SK-N-SH treated with all-trans-retinoic acid at 6 μM for 48 hours (cell line): ENCODE results near the gene LLGL2.
A peak's percentile ranks its signal among the peaks of the same experiment; 100 is the strongest.

Experiments used
- ATAC-seq: fragments of 200-7000 bp; cut with Tn5 transposase; 3 replicates; pipeline ENCODE4 v1.9.1; 2020; ENCODE audit warnings: mild to moderate bottlenecking, moderate library complexity
- ARNTL ChIP-seq: fragments of 450-650 bp; formaldehyde crosslinking; IDR thresholded peaks from 2 replicates; pipeline ENCODE4 v1.5.0; 2020; ENCODE audit warnings: low read depth, mild to moderate bottlenecking, moderate library complexity, borderline replicate concordance
- BACH2 ChIP-seq: fragments of 250-450 bp; sonication (Bioruptor Pico); IDR thresholded peaks from 2 replicates; pipeline ENCODE4 v1.9.0; 2021; ENCODE audit warnings: mild to moderate bottlenecking, borderline replicate concordance
- CREB5 ChIP-seq: fragments of 250-450 bp; sonication (Bioruptor Pico); IDR thresholded peaks from 2 replicates; pipeline ENCODE4 v1.5.1; 2020; ENCODE audit warnings: low read depth, mild to moderate bottlenecking, moderate library complexity
- CSDC2 ChIP-seq: fragments of 250-450 bp; sonication (Bioruptor Pico); IDR thresholded peaks from 2 replicates; pipeline ENCODE4 v1.5.0; 2020; ENCODE audit warnings: mild to moderate bottlenecking, moderate library complexity
- ESRRG ChIP-seq: fragments of 250-450 bp; sonication (Bioruptor Pico); IDR thresholded peaks from 2 replicates; pipeline ENCODE4 v1.6.1; 2021; ENCODE audit warnings: mild to moderate bottlenecking
- GLIS3 ChIP-seq: fragments of 250-450 bp; sonication (Bioruptor Pico); IDR thresholded peaks from 2 replicates; pipeline ENCODE4 v1.5.0; 2020; ENCODE audit warnings: mild to moderate bottlenecking, moderate library complexity
- ISL1 ChIP-seq: fragments of 250-450 bp; sonication (Bioruptor Pico); IDR thresholded peaks from 2 replicates; pipeline ENCODE4 v2.1.2; 2022; ENCODE audit warnings: mild to moderate bottlenecking, moderate library complexity
- OSR1 ChIP-seq: fragments of 250-450 bp; sonication (Bioruptor Pico); IDR thresholded peaks from 2 replicates; pipeline ENCODE4 v1.8.0; 2022; ENCODE audit warnings: moderate library complexity, mild to moderate bottlenecking, inconsistent platforms
- POU6F1 ChIP-seq: fragments of 250-450 bp; sonication (Bioruptor Pico); IDR thresholded peaks from 2 replicates; pipeline ENCODE4 v1.8.0; 2021; ENCODE audit warnings: low read depth, mild to moderate bottlenecking, moderate library complexity, borderline replicate concordance
- PPARA ChIP-seq: fragments of 250-450 bp; sonication (Bioruptor Pico); IDR thresholded peaks from 2 replicates; pipeline ENCODE4 v1.5.0; 2020; ENCODE audit warnings: mild to moderate bottlenecking, borderline replicate concordance
- RARB ChIP-seq: fragments of 250-450 bp; sonication (Bioruptor Pico); IDR thresholded peaks from 2 replicates; pipeline ENCODE4 v1.8.0; 2021; ENCODE audit warnings: mild to moderate bottlenecking, moderate library complexity
- SNAI2 ChIP-seq: fragments of 250-450 bp; sonication (Bioruptor Pico); IDR thresholded peaks from 2 replicates; pipeline ENCODE4 v1.5.0; 2020; ENCODE audit warnings: mild to moderate bottlenecking, moderate library complexity
- TCF4 ChIP-seq: fragments of 250-450 bp; sonication (Bioruptor Pico); IDR thresholded peaks from 2 replicates; pipeline ENCODE4 v1.8.0; 2021; ENCODE audit warnings: mild to moderate bottlenecking, moderate library complexity, borderline replicate concordance
- ZC3H10 ChIP-seq: fragments of 250-450 bp; sonication (Bioruptor Pico); IDR thresholded peaks from 2 replicates; pipeline ENCODE4 v1.5.1; 2021; ENCODE audit warnings: mild to moderate bottlenecking, moderate library complexity
- ZFP3 ChIP-seq: fragments of 250-450 bp; sonication (Bioruptor Pico); IDR thresholded peaks from 2 replicates; pipeline ENCODE4 v1.5.0; 2020; ENCODE audit warnings: mild to moderate bottlenecking, moderate library complexity
- ZFP30 ChIP-seq: fragments of 450-650 bp; formaldehyde crosslinking; IDR thresholded peaks from 2 replicates; pipeline ENCODE4 v1.5.0; 2022; ENCODE audit warnings: mild to moderate bottlenecking, moderate library complexity
- ZNF565 ChIP-seq: fragments of 450-650 bp; formaldehyde crosslinking; conservative IDR thresholded peaks from 2 replicates; pipeline ENCODE4 v1.5.0; 2020; ENCODE audit warnings: low read depth, mild to moderate bottlenecking, moderate library complexity
- ZNF70 ChIP-seq: fragments of 450-650 bp; formaldehyde crosslinking; IDR thresholded peaks from 2 replicates; pipeline ENCODE4 v1.5.0; 2020; ENCODE audit warnings: mild to moderate bottlenecking, moderate library complexity
- ZNF8 ChIP-seq: fragments of 450-650 bp; formaldehyde crosslinking; IDR thresholded peaks from 2 replicates; pipeline ENCODE4 v1.5.0; 2020; ENCODE audit warnings: mild to moderate bottlenecking, moderate library complexity
- TF ChIP-seq, protein P1 (sequence below): fragments of 250-450 bp; sonication (Bioruptor Pico); IDR thresholded peaks from 2 replicates; pipeline ENCODE4 v1.8.0; 2020; ENCODE audit warnings: mild to moderate bottlenecking, moderate library complexity, borderline replicate concordance

Gene LLGL2

GRCh38 chr17:75506134-75506533 is 19.4 kb upstream of the LLGL2 start (continued):
- TF ChIP-seq CREB5 (CRISPR knock-in tag) (no peak), TCF4 (CRISPR knock-in tag) (no peak), ZFP3 (CRISPR knock-in tag) (no peak), ZFP30 (CRISPR knock-in tag) (no peak)

DNA sequence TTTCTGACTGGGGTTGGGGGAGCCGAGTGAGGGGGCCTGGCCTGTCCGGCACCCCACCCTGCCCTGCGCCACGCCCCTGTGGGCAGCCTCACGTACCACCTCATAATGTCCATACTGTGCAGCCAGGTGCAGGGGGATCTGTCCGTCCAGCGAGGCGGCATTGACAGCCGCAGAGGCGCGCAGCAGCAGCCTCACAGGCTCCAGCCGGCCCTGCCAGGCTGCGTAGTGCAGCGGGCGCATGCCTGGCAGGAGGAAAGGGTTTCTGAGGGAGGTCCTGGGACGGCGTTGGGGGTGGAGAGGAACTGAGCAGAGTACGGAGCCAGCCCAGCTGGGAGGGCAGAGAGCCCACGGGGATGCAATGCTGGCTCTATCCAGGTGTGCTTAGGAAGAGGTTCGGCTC is 18.6 kb upstream of the LLGL2 start:
- no peak for ATAC-seq
- TF ChIP-seq PPARA (CRISPR knock-in tag) (no peak), SNAI2 (CRISPR knock-in tag) (no peak), ZFP30 (CRISPR knock-in tag) (no peak), ZC3H10 (CRISPR knock-in tag) (no peak), ZFP3 (CRISPR knock-in tag) (no peak), ZNF565 (CRISPR knock-in tag) (no peak), ZNF70 (no peak), ESRRG (CRISPR knock-in tag) (no peak), POU6F1 (CRISPR knock-in tag) (no peak), ISL1 (no peak), TCF4 (CRISPR knock-in tag) (no peak), CREB5 (CRISPR knock-in tag) (no peak), GLIS3 (CRISPR knock-in tag) (no peak), OSR1 (CRISPR knock-in tag) (no peak), RARB (CRISPR knock-in tag) (no peak)
- TF ChIP-seq, protein P1, sequence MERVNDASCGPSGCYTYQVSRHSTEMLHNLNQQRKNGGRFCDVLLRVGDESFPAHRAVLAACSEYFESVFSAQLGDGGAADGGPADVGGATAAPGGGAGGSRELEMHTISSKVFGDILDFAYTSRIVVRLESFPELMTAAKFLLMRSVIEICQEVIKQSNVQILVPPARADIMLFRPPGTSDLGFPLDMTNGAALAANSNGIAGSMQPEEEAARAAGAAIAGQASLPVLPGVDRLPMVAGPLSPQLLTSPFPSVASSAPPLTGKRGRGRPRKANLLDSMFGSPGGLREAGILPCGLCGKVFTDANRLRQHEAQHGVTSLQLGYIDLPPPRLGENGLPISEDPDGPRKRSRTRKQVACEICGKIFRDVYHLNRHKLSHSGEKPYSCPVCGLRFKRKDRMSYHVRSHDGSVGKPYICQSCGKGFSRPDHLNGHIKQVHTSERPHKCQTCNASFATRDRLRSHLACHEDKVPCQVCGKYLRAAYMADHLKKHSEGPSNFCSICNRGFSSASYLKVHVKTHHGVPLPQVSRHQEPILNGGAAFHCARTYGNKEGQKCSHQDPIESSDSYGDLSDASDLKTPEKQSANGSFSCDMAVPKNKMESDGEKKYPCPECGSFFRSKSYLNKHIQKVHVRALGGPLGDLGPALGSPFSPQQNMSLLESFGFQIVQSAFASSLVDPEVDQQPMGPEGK (CRISPR knock-in tag), result no peak

DNA sequence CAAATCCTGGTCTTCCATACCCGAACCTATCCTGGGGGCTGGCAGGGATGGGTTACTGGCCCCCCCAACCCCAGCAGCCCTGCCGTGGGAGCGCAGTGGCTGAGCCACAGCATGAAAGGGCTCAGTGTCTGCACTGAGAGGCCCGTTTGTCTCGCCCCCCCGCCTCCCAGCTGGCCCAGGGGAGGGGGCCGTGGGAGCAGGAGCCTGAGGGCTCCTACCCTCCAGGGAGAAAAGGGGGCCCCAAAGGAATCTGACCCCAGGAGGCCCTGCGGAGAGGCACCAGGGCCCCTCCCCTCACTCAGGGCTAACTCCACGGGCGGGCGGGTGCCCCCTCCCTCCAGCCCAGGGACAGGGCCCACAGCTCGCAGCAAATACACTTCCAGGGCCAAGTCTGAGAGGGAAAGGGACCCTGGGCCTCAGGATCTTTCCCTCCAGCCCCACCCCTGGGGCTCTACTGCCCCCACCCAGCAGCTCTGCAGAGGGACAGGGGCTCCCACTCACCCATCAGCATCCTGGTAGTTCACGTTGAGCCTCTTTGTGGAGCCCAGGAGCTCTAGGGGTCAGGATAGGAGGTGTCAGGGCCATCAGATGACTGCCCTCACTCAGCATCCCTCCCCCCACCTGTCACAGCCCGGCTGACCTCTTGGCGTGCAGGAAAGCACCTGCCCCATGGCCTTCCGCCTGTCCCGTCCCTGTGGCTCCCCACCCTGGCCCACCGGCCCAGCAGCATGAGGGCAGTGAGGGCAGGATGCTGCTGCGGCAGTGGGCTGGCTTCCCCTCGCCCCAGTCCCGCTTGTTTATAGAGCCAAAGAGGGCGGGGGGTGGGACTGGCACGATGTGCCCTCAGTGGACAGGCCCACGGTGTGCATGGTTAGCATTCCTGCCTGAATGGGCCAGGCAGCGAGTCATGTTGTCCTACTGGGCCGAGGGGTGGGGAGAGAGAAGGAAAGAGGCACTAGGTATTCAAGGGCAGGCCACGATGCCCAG is 17.5 kb upstream of the LLGL2 start:
- no peak for TF ChIP-seq ZNF8
- no peak for TF ChIP-seq ZNF70
- no peak for TF ChIP-seq TCF4 (CRISPR knock-in tag)
- ATAC-seq, result peak; percentile 2; the same call in 1 of the 3 replicates

DNA sequence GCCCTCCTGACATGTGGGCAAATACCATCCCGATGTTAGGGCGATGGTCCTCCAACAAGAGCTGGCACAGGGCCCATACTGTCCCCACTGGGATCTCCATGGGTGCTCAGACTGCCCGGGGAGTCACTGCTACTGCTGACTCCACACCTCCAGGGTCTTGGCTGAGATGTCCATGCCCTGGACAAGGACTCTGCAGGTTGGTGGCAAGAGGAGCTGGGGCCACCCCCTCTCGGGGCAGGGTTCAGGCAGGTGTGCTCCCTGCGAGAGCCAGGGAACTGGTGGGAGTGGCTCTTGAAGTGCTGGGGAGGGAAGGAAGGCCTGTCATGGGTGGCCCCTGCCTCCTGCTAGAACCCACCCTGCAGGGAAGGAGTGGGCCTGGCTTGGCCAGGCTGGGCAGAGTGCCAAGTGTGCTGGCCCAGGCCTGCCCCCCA is 16.6 kb upstream of the LLGL2 start:
- no peak for TF ChIP-seq TCF4 (CRISPR knock-in tag)
- no peak for TF ChIP-seq CSDC2
- TF ChIP-seq ZFP30 (CRISPR knock-in tag), result no peak
- TF ChIP-seq PPARA (CRISPR knock-in tag), result no peak
- TF ChIP-seq ARNTL (CRISPR knock-in tag), result no peak
- no peak for TF ChIP-seq BACH2 (CRISPR knock-in tag)
- ATAC-seq, result no peak
